HUES6 (cell line): ENCODE data around the gene ZSCAN5A.
"Not testable (repeated sequence)": the region's sequence is repeated elsewhere in the genome, so short reads cannot be mapped to it uniquely, and the experiment has no call there.

Source experiments
- H3K27ac ChIP-seq: 2 replicates; pipeline ENCODE4 v1.7.0; 2013; ENCODE audit warnings: low read depth, mild to moderate bottlenecking, low read length, inconsistent platforms
- H3K27me3 ChIP-seq: 2 replicates; pipeline ENCODE4 v1.6.1; 2013; ENCODE audit warnings: low read length; ENCODE audit not compliant: control insufficient read depth, insufficient read depth
- H3K36me3 ChIP-seq: 2 replicates; pipeline ENCODE4 v1.6.1; 2013; ENCODE audit warnings: low read length; ENCODE audit not compliant: control insufficient read depth, insufficient read depth
- H3K4me1 ChIP-seq: 2 replicates; pipeline ENCODE4 v1.6.1; 2013; ENCODE audit warnings: low read length; ENCODE audit not compliant: control insufficient read depth, insufficient read depth
- H3K4me3 ChIP-seq: 2 replicates; pipeline ENCODE4 v1.5.1; 2013; ENCODE audit warnings: low read depth, low read length
- H3K9ac ChIP-seq: one replicate; pipeline ENCODE4 v1.6.1; 2013; ENCODE audit warnings: mild to moderate bottlenecking, low read length
- H3K9me3 ChIP-seq: 2 replicates; pipeline ENCODE4 v1.6.1; 2013; ENCODE audit warnings: low read depth, low read length; ENCODE audit not compliant: control insufficient read depth, insufficient read depth

ZSCAN5A gene

GRCh38 chr19:56176310-56176709, 138.3 kb downstream of the ZSCAN5A start:
- peaks cover 14% of the 10 kb centered on the region; the same call in 1 of the 2 replicates for H3K27me3 ChIP-seq
- H3K36me3 ChIP-seq, H3K9ac ChIP-seq, H3K4me1 ChIP-seq, H3K4me3 ChIP-seq, H3K27ac ChIP-seq, H3K9me3 ChIP-seq: not testable (repeated sequence)

- H3K27me3 ChIP-seq: peaks cover 14% of the 10 kb centered on the region; the same call in 1 of the 2 replicates
- not testable (repeated sequence) for H3K4me1 ChIP-seq, H3K9ac ChIP-seq
Measured at GRCh38 chr19:56175861-56176307, 138.8 kb downstream of the ZSCAN5A start, which contains the start of gene GALP. Gene GALP, plus strand, starts transcription at chr19:56176008. Its CDS starts 1,101 bp downstream, at chr19:56177109.

GRCh38 chr19:56174550-56174949, 140.1 kb downstream of the ZSCAN5A start:
- H3K4me1 ChIP-seq: peaks cover 6% of the 10 kb centered on the region; the same call in 1 of the 2 replicates
- peaks cover 17% of the 10 kb centered on the region; the same call in 1 of the 2 replicates for H3K27me3 ChIP-seq
- no peak overlapping the region for H3K4me3 ChIP-seq
- no peak overlapping the region for H3K9ac ChIP-seq
- H3K36me3 ChIP-seq: no peaks in the 10 kb centered on the region
- H3K9me3 ChIP-seq: no peaks in the 10 kb centered on the region
- no peak overlapping the region for H3K27ac ChIP-seq

More at GRCh38 chr19:56175861-56176307, 138.8 kb downstream of the ZSCAN5A start, which contains the start of gene GALP:
- H3K9me3 ChIP-seq, H3K36me3 ChIP-seq, H3K27ac ChIP-seq, H3K4me3 ChIP-seq: not testable (repeated sequence)

GRCh38 chr19:56174086-56174485, 140.6 kb downstream of the ZSCAN5A start:
- Histone ChIP-seq H3K36me3 (no peaks in the 10 kb centered on the region), H3K27ac (no peak overlapping the region), H3K27me3 (peaks cover 17% of the 10 kb centered on the region; the same call in 1 of the 2 replicates), H3K9ac (no peak overlapping the region), H3K4me1 (peaks cover 6% of the 10 kb centered on the region; the same call in 1 of the 2 replicates), H3K9me3 (no peaks in the 10 kb centered on the region), H3K4me3 (no peak overlapping the region)
